Measurements from ENCODE around the gene PPM1H.

DNA sequence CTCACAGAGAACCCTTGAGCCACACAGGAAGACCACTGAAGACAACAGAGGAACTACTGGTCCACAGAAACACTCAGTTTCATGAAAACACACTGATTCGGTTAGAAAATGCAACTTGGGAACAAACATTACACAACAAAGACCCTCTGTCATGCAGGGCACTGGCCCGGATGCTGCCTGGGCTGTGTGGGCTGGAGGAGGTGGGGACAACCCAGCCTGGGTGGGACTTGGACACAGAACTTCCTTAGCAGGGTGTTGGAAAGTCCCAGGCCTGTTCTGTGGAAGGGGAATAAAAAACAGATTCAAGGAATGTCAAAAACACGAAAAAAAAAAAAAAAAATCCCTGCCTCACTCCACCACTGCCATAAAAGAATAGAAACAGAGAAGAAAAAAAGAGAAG is 287.4 kb downstream of the PPM1H start:
- TF ChIP-seq, protein P1, sequence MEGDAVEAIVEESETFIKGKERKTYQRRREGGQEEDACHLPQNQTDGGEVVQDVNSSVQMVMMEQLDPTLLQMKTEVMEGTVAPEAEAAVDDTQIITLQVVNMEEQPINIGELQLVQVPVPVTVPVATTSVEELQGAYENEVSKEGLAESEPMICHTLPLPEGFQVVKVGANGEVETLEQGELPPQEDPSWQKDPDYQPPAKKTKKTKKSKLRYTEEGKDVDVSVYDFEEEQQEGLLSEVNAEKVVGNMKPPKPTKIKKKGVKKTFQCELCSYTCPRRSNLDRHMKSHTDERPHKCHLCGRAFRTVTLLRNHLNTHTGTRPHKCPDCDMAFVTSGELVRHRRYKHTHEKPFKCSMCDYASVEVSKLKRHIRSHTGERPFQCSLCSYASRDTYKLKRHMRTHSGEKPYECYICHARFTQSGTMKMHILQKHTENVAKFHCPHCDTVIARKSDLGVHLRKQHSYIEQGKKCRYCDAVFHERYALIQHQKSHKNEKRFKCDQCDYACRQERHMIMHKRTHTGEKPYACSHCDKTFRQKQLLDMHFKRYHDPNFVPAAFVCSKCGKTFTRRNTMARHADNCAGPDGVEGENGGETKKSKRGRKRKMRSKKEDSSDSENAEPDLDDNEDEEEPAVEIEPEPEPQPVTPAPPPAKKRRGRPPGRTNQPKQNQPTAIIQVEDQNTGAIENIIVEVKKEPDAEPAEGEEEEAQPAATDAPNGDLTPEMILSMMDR (IDR thresholded peaks at IDR 0.05) = no peak
- TF ChIP-seq TCF12 (IDR thresholded peaks at IDR 0.05) = no peak
